Islet of Langerhans (tissue), 1 donor: ENCODE measurements around the gene ECD.

Source experiments
- FAIRE-seq: peaks from one replicate; lab custom pipeline; 2011; peaks lifted over from hg19 to GRCh38; lab: Jason Lieb, UNC

Gene ECD

DNA sequence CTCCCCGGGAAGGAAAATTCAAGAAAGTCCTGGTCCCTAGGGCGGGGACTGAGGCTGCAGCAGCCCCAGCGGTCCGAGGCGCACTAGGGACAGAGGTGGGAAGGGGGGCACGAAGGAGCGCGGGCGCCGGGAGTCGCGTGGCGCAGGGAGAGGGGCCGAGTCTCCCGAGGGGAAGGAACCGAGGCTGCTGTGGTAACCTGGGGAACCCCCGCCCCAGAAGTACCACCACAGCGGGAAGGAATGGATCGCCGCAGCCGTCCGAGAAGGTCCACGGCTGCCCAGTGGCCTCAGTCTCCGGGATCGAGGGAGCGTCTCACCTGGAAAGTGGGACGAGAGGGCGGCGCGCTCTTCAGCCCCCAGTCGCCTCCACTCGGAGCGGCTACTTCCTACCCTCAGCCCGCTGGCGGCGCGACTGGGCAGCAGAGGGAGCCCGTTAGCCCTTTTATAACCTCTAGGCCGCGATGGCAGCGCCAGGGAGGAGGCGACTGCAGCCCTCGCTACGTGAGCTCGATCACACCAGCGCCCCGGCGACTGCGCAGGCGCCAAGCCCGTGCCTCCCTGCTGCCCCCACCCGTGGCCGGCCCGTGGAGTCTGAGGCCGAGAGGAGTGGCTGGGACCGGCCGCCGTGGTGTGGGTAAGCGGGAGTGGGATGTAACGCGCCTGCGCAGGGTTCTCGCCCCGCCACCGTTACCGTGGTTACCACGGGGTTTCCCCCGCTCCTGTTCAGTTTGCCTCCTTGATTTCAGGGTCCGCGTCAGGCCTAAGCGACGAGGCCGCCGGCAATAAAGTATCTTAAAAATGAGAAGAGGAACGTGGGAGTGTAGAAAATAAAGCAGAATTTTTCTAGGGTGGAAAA lies 71.1 kb downstream of the ECD start, which contains the start of gene P4HA1:
Gene P4HA1 (minus strand): TSS at position 418 of the 856 bp plus-strand sequence. CDS start 21,983 bp downstream, outside the sequence.
- no peak for FAIRE-seq

DNA sequence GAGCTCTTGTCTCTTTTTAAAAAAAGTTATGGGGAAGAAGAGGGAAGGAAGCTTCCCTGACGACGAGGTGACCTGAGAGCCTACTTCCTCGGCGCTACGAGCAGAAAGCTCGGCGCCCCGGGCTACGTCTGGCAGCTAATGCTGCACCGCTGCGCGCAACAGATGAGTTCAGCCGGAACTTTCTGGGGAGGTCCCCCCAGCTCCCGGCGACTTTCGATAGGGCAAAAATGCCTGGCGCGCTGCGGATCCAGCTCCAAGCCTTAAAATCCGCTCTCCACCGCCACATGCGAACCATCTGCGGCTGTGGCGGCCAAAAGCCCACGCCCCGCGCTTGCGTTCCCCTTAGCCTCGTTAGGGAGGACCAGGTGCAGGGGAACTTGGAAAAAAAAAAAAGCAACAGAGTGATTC lies 71.8 kb downstream of the ECD start:
- no peak for FAIRE-seq

DNA sequence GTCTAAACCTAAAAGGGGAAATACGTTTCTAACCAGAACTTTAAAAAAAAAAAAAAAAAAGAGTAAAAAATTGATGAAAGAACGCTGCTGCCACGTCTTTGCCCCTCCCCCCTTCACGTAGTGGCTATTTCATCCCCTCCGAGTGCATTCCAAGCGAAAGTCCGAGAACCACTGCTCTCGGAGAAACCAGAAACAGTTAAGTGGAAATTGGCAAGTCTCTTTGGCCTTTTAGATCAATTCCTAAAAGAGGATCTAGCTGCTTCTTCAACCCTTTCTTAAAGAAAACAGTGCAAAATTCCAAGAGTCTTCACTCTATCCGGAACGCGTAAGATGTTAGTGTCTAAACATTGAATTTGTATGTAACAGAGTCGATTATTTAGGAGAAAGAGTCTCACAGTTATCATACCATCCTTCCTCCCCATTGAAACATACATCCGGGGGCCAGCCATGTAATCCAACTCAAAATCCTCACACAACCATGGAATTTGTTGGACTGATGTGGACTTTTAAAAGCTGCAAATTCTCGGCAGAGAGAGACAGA lies 72.3 kb downstream of the ECD start:
- FAIRE-seq: no peak

DNA sequence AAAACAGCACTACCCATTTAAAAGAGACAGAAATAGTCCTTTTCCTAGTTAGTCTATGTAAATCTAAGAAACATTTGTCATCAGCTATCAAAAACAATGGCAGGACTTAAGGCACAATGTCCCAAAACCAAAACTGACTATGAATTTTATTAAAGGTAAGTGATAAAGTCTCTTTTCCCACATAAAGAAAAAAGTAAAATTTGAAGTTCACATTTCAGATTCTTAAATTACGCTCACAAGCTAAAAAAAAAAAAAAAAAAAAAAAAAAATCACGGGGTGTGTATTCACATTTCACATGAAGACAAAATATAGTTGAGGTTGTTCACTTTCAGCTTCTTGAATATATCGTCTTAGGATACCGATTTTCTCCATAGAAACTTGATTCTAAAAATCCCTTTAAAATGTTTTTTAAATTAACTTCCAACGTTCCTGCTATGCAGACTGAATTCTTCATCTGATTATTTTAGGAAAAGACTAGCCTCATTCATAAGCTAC lies 72.8 kb downstream of the ECD start:
- no peak for FAIRE-seq

DNA sequence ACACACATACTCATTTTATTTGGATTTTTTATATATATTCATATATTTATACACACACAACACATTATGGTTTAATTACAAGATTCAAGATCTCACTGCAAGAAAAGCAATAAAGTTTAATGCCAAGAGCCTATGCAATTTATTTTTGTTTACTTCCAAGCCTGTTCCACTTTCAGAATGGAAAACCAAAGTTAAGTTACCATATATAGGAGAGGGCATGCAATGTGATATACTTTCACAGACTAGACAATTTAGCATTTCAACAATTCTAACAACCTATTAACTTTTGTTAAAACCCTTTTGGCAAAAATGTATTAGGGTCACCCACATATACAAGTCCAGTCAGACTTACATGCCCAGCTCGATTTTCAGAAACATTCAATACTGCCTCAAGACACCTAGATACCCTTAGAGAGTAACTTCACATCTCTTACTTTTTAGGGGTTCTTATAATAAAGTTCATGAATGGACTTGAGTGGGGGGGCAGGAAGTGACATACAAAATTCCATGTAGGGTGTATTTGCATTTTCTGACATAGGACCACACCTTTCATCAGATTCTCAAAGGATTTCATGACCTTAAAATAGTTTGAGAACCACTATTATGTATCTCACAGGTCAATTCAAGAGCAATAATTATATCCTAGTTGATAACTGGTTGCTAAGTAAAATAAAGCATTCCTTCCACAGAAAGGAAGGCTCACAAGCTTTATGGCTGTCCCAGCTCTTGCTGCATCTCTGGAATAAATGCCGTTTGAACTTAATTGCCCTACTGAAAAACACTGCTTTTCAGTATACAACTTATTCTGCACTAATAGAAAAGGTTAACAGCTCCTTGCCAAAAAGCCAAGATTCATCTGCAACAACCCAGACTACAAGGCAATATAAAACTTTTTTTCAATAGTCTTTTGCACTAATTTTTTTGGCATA lies 73.6 kb downstream of the ECD start:
- no peak for FAIRE-seq

DNA sequence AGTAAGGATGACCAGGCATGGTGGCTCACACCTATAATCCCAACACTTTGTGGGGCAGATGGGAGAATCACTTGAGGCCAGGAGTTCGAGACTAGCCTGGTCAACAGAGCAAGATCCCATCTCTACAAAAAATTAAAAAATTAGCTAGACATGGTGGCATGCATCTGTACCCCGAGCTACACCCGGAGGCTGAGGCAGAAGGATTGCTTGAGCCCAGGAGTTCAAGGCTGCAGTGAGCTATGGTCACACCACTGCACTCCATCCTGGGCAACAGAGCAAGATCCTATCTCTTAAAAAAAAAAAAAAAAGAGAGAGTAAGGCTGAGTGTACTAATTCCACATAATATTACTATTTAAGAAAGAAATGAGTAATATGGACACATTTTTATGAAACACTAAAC lies 75.0 kb downstream of the ECD start:
- no peak for FAIRE-seq

DNA sequence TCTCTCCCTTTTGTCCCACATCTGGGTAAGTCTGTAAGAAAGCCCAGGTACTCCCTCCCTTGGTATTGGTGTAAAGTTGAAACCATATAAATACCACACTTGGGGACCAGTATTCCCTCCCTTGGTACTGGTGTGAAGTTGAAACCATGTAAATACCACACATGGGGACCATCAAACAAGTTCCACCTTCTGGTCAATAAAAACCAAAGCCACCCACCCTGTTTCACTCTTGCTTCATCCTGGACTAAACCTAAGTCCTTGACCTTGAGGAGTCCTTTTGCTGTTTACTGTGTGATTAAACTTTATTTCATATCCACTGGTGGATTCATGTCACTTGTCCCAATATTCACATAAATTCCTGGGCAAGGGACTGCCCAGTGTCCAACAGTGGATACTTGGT lies 79.5 kb downstream of the ECD start:
- FAIRE-seq: no peak

DNA sequence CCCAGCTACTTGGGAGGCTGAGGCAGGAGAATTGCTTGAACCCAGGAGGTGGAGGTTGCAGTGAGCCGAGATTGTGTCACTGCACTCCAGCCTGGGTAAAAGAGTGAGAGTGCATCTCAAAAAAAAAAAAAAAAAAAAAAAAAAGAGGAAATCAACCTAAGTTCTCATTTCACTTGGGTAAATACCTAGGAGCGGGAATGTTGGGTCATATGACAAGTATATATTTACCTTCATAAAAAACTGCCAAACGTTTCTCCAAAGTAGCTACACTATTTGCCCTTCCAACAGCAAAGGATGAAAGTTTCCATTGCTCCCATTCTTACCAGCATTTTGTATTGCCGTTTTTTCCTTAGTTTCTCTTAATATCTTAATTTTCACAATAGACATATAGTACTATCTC lies 81.0 kb downstream of the ECD start:
- no peak for FAIRE-seq

DNA sequence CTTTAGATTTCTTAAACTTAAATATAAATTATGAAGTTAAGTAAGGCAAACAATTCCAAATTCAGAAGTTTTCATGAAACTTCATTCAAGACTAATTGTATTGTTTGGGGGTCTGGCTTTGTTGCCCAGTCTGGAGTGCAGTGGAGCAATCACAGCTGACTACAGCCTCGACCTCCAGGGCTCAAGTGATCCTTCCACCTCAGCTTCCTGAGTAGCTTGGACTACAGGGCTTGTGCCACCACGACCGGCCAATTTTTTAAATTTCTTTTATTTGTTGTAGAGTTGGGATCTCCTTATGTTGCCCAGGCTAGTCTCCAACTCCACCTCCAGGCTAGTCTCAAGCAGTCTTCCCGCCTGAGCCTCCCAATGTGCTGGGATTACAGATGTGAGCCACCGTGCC lies 83.6 kb downstream of the ECD start:
- FAIRE-seq: no peak
